Skeletal muscle cell (primary cell): ENCODE results near the gene MEDAG.

Experiments
- DNase-seq: peaks from one replicate; pipeline ENCODE4 v3.0.0-alpha.2; 2010; ENCODE audit warnings: low read depth
- H3K4me3 ChIP-seq: 2 replicates; pipeline ENCODE4 v1.5.1; 2011; ENCODE audit warnings: low read depth, mild to moderate bottlenecking, control low read depth, low read length, moderate library complexity

The MEDAG gene

DNA sequence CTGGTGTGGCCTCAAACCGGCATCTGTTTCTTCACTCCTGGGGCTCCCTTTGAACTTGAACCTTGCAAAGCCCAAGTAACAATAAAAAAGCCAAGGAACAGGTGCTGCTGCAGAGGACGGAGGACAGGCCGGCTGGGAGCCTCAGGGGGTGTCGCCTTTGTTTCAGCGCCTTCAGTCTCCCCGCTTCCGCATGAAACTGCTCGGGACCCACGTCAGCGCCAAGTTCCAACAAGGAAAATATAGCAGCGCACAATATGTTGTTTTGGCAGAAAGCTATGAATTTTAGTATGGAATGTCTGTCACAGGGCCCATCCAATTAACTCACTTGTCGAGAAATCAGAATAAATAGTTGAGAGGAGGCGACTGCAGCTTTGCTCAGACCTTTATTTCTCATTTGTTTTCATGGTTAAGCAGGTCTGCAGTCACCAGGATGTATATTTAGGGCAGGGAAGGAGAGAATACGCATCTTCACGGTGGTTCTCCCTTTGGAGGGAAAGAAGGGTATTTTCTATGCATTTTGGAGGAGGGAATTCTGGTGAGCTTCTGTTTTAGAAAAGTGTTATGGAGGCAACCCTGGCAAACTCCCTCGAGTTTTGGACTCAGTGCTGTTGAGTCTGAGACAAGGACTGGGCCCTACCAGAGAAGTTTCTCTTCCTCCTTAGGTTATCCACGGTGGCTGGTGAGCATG lies 34.3 kb upstream of the MEDAG start:
- no peak overlapping the region for H3K4me3 ChIP-seq
- no peak for DNase-seq

DNA sequence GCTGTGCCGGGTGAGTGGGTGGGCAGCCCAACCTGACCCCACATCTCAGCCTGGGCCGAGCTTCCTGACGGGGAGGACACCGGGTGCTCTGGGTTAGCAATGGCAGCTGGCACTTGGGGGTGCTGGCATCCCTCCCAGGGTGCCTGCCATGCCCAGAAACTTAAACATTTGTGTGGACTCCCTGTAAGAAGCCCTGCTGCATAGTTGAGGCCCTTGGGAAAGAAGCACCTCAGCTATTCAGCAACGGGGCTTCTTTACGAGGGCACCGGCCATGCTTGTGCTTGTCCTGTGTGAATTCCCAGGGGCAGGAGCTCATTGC lies 33.8 kb upstream of the MEDAG start:
- H3K4me3 ChIP-seq = no peak overlapping the region
- DNase-seq = no peak

DNA sequence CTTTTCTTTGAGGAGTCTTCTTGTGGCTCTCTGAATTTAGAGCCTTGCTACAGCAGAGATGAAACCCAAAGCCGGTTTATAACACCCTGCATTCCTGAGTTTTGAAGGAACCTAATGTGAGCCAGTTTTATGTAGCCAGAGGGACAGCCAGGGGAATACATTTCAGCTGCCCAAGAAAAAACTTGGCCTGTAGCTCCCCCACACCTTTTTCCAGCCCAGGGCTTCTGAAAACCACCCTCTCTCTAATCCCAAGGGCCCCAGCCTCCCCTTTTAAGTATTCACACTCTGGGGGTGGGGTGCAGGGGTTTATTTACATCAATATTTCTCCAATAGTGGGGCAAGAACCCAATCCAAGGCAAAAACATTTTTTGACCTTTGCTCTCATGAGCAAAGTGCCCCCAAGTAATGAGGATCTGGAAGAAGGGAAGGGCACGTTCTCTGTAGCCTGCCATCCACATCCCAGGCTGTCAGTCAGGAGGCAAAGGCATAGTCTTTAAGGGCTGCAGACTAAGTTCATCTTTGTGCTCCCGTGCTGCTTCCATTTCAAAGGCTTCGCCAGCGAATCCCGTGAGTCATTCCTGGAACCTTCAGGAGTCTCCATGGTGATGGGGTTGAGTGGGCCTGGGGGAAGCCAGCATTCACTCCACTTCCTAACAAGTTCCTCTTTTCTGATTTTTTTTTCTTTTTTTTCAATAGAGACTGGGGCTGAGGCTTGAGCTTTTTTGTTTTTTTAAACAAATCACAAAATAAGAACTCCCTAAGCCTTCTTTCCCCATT lies 33.2 kb upstream of the MEDAG start:
- no peak overlapping the region for H3K4me3 ChIP-seq
- DNase-seq = peak; percentile 77

DNA sequence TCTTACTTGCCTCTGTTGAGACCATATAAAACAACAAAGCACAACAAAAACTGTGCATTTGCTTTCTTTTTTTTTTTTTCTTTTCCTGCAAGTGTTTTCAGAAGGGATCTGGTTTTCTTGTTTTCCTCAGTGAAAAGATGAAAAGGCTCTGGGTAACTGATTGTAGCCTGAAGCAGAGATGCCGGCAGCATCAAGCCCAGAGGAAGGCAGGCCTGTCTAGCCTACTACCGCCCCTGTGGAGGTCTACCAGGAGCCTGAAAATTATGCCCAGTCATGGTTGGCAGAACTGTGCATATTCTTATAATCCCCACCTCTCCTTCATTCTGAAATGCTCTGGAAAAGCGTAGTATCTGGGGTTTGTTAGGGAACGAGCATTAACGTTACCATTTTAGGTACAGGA lies 32.6 kb upstream of the MEDAG start:
- H3K4me3 ChIP-seq = no peak overlapping the region
- DNase-seq = no peak

DNA sequence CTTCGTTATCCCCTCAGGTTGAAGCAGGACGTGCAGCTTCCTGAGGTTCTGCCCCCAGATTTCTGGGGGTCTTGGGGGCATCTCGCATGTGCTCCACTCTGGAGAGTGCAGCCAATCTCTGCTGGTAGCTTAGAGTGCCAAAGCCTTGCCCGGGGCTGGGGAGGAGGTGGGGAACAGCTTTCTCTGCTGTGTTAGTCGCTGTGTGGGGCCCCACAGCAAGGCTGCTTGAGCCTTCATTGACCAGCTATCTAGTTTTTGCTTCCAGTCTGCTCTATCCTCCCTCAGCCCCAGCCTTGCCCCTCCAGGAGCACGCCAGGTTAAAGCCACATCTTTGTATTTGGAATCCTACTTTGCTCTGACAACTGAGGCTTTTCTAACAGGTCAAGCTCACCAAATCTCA lies 32.0 kb upstream of the MEDAG start:
- DNase-seq = no peak
- H3K4me3 ChIP-seq = no peak overlapping the region

DNA sequence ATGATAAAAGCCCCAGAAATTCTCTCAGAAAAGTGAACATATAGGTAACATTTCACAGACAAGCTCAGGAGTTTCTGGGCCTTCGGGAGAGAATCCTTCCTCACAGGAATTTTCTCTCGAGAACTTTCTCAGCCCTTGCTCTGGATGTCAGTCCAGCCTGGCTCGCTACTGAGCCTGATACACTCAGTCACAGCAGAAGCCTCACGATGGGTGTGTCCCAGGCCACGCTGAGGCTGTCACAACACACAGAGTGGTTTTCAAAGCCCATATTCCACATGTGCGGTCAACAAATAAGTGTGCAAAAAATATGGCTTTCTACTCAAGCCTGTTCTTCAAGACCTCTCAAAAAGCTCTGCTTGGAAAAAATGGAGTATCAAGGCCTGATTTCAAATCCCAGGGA lies 31.5 kb upstream of the MEDAG start:
- H3K4me3 ChIP-seq = no peak overlapping the region
- no peak for DNase-seq

DNA sequence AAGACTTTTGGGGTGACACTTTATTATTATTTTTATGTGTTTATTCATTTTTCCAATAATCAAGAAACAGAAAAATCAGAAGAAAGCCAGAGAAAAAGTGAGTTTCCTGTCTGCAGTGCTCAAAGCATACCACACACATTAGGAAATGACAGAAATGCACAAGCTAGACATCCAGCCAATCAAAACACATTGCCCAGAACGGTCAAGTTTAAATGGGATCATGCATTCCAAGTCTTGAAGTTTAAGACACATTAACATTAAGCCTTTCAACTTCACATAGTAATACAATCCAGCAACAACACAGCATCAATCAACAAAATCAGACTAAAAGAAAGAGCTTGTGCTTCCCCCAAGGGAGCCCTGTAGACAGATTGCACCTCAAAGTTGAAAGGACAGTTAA lies 28.7 kb upstream of the MEDAG start:
- H3K4me3 ChIP-seq = no peak overlapping the region
- peak; percentile 68 for DNase-seq

DNA sequence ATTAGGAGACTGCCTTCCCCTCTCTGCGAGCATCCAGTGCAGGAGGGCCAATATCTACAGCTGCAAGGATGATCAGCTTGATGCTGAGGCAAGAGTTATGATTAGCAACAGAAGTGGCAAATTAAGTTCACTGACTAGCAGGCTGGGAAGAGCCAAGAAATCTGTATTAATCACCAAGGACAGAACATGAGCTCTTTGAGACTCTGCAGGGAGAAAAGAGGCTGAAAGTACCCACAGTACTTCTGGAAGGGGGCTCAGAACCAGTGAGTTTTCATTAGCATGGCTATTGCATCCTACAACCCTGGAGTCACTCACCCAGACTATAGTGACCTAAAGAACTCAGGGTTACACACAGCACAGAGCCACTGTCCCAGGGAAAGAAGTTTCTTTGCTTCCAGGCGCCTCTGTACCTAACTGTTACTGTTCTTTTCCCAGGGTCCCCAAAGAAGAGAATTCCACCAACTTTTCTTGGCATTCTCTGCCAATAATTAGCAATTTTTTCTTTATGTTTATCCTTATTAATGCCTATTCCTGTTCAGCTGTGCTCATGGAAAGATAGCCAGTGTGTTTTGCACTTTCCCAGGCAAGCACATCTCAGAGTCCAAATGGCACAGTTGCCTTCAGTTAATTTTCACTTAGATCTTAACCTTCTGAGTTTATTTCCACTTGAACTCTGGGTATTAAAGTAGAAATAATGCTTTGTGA lies 25.8 kb upstream of the MEDAG start:
- no peak overlapping the region for H3K4me3 ChIP-seq
- DNase-seq = no peak

DNA sequence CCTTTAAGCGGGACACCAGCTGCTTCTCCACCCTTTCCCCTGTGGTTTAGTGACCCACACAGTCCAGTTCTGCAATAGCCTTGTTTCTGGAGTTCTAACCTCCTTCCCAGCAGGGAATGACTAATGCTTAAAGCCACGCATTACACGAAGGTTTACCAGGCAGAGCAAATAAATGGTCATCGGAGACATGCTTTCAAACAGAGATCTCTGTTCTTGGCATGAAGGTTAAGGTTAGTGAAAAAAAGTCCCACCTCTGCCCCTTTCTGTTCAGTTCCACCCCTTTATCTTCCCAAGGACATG lies 25.3 kb upstream of the MEDAG start:
- DNase-seq = peak; percentile 92
- H3K4me3 ChIP-seq = no peak overlapping the region

DNA sequence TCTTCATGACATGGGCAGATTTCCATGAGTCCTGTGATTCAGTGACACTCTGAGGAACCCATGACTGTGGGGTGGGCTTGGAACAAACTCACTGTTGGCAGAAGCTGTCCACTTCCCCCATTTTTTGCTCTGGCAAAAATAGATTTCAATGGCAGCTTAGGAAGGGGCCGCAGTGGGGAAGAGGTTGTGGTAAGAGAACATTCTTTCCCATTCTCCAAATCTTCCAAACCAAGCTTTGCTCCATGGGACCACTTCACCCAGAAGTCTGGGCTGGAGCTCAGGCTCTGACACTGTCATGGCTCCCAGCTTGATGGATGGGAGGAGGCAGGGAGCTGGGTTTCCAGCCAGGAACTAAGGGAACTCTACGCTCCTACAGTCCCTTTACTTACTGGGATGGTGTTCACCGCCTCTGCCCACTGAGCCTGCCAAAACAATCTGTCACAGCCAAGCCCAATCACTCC lies 24.9 kb upstream of the MEDAG start:
- DNase-seq = no peak
- H3K4me3 ChIP-seq = no peak overlapping the region

DNA sequence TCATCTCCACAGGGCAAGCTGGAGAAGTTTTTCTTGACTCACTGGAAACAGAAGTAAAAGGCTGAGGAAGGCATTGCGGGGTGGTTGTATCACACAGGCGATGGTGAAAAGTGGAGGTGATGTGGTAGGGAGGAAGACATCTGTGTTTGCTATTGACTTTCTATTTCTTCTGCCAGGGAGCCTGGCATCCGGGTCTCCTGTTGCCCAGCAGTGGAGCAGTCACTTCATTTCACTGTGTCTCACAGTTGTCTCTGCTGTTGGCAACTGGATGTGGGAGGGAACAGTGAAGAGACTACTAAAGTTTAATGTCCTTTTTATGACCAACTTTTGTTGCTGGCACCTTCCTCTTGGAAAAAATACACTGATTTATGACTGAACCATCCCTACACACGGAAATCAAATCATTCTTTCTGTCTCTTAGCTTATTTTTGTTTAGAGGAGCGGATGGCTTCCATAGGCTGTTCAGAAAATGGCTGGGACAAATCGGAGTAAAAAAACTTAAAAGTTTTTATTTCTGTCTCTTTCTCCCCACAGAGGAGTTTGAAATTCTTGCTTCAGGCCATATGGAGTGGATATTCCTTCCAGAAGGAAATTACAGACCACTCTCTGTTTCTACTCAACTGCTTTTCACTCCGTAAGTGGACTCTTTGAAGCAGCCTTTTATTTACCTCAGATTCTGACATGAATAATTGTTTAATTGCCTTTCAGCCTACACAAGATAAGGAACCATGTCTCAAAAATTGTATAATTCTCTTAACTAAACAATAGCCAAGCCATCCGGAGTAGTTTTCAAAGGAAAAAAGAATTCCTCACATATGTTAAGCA lies 23.8 kb upstream of the MEDAG start:
- no peak for DNase-seq
- no peak overlapping the region for H3K4me3 ChIP-seq

DNA sequence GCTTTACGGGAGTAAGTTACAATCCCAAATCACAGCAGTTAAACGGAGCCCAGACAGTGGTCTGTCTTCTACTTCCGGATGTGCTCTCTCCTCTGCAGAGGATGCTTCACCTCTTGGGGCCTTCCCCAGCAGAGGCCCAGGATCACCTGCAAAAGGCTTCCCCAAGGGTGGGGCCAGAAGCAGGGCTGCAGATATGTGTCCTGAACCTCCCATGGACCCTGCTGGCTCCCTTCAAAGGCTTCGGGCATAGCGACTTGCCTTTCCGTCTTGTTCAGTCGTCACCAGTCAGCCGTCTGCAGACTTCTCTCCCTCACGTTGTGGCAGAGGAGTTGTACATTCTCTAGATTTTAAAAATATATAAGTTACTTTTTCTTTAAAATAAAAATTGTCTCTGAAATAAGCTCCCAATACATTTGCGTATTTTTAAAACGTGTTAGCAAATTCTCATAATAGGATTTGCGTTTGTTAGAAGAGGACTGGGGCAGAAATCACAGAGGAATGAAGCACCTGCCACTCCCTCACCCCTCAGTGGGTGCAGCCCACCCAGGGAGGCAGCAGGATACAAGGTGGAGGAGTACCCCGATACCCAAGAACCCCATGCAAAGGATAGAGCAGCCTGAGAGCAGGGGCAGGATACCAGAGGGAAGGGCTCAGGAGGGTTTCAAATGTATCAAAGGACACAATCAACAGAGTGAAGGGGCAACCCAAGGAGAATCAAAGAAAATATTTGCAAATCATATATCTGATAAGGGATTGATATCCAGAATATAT lies 22.9 kb upstream of the MEDAG start:
- no peak overlapping the region for H3K4me3 ChIP-seq
- no peak for DNase-seq

DNA sequence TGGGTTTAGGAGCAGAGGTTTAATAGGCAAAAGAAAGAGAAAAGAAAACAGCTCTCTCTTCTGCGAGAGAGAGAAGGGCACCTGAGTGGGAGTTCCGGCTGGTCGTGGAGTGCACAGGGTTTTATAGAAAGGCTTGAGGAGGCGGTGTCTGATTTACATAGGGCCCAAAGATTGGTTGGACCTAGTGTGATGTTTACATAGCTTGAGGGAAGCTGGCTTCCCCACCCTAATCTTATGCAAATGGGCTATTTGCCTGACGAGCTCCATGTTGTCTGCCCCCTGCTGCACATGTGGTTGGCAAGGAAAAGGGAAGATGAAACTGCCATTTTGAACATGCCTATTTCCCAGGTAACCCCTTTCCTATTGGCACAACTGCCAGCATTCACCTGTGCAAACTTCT lies 21.5 kb upstream of the MEDAG start:
- no peak overlapping the region for H3K4me3 ChIP-seq
- no peak for DNase-seq

DNA sequence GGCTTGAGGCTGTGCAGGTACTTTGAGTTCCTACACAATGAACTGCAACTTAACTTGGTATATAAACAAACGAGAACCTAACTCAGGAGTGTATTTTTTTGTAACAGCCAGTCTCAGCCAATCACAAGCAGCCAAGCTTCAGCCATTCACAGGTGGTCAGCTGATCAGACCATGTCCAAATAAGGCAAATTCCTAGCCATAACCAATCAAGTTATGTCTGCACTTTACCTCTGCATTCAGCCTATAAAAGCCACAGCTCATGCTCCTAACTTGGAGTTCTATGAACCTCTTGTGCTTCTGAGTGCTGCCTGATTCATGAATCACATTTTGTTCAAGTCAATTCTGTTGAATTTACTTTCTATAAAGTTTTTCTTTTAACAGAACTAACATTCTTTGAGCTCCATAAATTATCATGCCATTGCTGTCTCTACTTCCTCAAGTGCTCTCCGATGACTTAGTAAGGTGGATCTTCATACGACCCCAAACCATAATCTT lies 16.8 kb upstream of the MEDAG start:
- no peak for DNase-seq
- H3K4me3 ChIP-seq = no peak overlapping the region

DNA sequence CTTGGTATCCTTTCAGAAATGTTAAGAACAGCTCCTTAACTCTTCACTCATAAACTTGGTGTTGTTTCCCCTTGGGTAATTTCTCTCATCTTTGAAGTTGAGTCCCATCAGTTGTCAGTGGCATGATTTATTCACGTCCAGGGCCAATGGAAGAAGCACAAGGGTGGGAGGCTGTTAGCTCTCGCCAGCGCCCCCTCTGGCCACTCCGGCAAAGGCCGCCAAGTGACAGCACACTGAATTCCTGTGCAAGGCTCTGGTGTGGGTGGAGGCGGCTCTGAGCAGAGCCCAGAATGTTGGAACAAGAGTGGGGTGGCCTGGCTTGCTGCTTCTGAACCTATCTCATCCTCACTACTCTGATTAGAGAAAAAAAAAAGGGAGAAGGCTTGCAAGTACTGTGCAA lies 13.1 kb upstream of the MEDAG start:
- H3K4me3 ChIP-seq = no peak overlapping the region
- no peak for DNase-seq

DNA sequence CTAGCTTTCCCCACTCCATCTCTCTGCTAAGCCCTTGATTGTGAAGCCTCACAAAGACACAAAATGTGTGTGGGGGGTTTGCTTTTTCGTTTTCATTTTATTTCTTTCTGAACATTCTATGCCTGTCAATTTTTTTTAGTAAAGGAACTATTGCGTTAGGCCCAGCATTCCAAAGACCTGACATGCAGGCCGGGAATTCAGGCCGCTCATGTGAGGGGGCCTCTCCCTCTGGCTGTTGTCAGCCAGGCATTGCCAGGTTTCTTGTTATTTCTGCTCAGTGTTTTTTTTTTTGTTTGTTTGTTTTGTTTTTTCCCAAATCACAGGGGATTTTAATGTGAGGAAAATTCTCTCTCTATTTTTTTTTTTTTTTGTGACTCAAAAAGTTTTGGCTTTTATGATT lies 10.3 kb upstream of the MEDAG start:
- DNase-seq = peak; percentile 82

DNA sequence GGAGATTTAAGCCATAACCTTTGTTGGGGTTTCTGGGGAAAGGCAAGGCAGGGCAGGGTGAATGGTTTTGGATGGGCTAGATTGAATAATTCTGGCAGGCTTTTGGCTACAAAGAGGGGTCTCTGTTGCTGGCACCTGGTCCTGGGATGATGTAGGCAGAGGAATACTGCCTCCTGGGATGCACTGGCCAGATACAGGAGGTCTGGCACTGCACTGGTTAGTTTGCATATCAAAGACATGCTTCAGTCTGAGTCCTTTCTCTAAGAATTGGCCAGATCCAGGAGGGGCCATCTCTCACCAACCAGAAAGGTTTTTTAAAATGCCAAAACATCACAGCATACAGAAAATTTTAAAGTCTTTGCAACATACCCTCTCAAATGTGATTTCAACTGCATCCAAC lies 8.0 kb upstream of the MEDAG start:
- DNase-seq = no peak
- no peak overlapping the region for H3K4me3 ChIP-seq

More for the DNA sequence above, 10.3 kb upstream of the MEDAG start:
- H3K4me3 ChIP-seq = no peak overlapping the region

DNA sequence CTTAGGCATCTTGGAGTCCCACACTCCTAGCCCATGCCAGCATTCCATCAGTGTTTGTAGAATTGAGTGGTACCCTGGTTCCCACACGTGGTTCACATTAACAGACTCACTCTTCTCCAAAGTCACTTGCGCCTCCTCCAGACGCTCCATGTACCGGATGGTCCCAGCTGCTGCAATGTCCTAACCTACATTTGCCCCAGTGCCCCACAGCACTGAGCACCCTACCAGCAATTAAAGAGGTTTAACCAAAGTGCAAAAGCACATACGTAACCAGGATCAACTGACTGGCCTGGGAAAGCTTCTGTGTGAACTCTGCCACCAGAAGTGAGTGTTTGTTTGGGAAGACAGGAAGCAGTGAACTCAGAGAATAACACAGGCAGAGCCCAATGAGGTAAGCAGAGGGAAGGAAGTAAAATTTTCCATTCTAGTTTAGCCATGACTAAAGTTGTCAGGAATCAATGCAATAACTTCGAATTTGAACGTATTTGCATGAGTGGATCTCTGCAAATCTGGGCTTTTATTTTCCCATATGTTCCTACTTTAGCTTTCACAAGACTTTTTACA lies 7.3 kb upstream of the MEDAG start:
- DNase-seq = peak; percentile 98

DNA sequence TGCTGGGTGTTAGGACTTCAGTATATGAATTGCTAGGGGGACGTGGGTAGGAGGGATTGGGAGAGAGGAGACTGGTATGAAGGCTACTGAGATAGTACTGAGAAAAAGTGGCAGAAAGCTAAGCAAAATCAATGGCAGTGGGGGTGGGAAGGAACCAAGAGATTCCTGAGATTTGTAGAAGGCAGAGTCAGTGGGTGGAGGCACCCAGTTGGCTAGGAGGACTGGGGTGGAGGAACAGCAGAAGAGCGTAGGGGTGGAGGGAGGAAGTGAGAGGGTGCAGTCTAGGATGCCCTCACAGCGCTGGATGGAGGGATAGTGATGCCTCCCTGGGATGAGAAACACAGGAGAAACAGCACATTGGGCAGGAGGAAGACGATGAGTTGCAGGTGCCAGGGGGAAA lies 5.6 kb upstream of the MEDAG start:
- no peak for DNase-seq
- no peak overlapping the region for H3K4me3 ChIP-seq

More for the DNA sequence above, 7.3 kb upstream of the MEDAG start:
- no peak overlapping the region for H3K4me3 ChIP-seq
